HL-60 (cell line): ENCODE measurements around the gene ISG20.

Source experiments
- DNase-seq, 2 experiments: peaks; one replicate each; pipeline ENCODE4 v3.0.0-alpha.2; 2010 to 2020; ENCODE audit warnings: low read depth in 1 of 2, low spot score in 1 of 2
- H3K27ac ChIP-seq: fragments of 250-450 bp; sonication (Bioruptor Pico); replicated peaks from 2 replicates; pipeline ENCODE4 v1.5.1; 2020; ENCODE audit warnings: mild to moderate bottlenecking, moderate library complexity
- H3K27me3 ChIP-seq: fragments of 250-450 bp; sonication (Bioruptor Pico); 2 replicates; pipeline ENCODE4 v1.5.1; 2021; ENCODE audit warnings: mild to moderate bottlenecking, moderate library complexity; ENCODE audit not compliant: insufficient read depth, poor library complexity, severe bottlenecking
- H3K4me3 ChIP-seq: replicated peaks from 2 replicates; pipeline ENCODE4 v1.5.1; 2011; ENCODE audit warnings: mild to moderate bottlenecking, control low read depth, low read length; ENCODE audit not compliant: insufficient read depth
- GABPA ChIP-seq: IDR thresholded peaks from 2 replicates; pipeline ENCODE4 v1.6.1; 2012; ENCODE audit warnings: low read depth
- POLR2AphosphoS5 ChIP-seq: IDR thresholded peaks from 2 replicates; pipeline ENCODE4 v1.6.1; 2012; ENCODE audit warnings: low read depth
- SPI1 ChIP-seq: IDR thresholded peaks from 2 replicates; pipeline ENCODE4 v1.6.1; 2012; ENCODE audit warnings: low read depth, mild to moderate bottlenecking, borderline replicate concordance
- long read RNA-seq: library from polyadenylated mRNA; unstranded; transcript quantifications from one replicate; pipeline ENCODE4 v2.0.0, GENCODE V29; 2020
- TF ChIP-seq, protein P1 (sequence below): IDR thresholded peaks from one replicate; pipeline ENCODE4 v1.5.1; 2011; ENCODE audit warnings: low read length, control low read depth, inconsistent platforms; ENCODE audit not compliant: insufficient read depth
- TF ChIP-seq, protein P2 (sequence below): IDR thresholded peaks from 2 replicates; pipeline ENCODE4 v1.6.1; 2012; ENCODE audit warnings: low read depth; ENCODE audit not compliant: insufficient replicate concordance

The ISG20 gene
- long read RNA-seq: 0 reads

DNA sequence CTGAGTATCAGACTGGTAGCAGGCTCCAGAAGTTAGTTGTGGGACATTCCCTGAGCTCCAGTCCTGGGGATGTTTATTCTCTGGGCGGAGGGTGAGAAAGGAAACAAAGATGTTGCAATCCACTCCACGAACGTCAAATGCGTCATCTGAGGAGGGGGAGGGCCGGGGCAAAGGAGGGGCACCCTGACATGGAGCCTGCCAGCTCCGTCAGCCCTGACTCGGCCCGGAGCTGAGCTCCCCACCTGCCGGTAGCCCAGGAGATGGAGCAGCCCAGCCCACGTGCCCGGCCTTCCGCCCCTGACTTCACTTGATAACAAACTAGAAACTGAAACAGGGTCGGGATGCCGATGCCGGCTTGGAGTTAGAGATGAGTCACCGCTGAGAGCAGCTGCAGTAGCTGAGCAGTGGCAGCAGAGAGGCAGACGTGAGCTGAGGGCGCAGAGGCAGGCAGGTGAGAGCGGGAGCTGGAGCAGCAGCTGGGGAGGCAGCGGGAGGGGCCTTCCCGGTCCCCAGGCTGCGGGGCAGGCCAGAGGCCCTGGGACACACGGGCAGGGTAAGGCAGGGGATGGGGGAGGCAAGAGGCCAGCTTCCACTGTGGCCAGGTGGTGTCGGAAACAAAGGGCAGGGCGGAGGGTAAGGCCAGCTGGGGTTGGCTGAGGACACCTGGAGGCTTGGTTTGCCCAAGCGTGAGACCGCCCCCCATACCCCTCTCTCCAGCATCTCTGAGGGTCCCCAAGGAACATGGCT, at the start of gene ISG20:
TSS of gene ISG20 (plus strand) at position 391 of the 747 bp plus-strand sequence. CDS start at position 742, 351 bp downstream.
- peak within 1 kb of the TSS; percentile 17 for H3K27ac ChIP-seq
- H3K4me3 ChIP-seq: peak within 1 kb of the TSS; percentile 54
- no peaks in the 10 kb centered on the region for H3K27me3 ChIP-seq
- DNase-seq: peak; percentile 85 to 87
- TF ChIP-seq, protein P1, sequence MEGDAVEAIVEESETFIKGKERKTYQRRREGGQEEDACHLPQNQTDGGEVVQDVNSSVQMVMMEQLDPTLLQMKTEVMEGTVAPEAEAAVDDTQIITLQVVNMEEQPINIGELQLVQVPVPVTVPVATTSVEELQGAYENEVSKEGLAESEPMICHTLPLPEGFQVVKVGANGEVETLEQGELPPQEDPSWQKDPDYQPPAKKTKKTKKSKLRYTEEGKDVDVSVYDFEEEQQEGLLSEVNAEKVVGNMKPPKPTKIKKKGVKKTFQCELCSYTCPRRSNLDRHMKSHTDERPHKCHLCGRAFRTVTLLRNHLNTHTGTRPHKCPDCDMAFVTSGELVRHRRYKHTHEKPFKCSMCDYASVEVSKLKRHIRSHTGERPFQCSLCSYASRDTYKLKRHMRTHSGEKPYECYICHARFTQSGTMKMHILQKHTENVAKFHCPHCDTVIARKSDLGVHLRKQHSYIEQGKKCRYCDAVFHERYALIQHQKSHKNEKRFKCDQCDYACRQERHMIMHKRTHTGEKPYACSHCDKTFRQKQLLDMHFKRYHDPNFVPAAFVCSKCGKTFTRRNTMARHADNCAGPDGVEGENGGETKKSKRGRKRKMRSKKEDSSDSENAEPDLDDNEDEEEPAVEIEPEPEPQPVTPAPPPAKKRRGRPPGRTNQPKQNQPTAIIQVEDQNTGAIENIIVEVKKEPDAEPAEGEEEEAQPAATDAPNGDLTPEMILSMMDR: no peak
- TF ChIP-seq POLR2AphosphoS5 (peak; percentile 57), GABPA (no peak)
- TF ChIP-seq, protein P2, sequence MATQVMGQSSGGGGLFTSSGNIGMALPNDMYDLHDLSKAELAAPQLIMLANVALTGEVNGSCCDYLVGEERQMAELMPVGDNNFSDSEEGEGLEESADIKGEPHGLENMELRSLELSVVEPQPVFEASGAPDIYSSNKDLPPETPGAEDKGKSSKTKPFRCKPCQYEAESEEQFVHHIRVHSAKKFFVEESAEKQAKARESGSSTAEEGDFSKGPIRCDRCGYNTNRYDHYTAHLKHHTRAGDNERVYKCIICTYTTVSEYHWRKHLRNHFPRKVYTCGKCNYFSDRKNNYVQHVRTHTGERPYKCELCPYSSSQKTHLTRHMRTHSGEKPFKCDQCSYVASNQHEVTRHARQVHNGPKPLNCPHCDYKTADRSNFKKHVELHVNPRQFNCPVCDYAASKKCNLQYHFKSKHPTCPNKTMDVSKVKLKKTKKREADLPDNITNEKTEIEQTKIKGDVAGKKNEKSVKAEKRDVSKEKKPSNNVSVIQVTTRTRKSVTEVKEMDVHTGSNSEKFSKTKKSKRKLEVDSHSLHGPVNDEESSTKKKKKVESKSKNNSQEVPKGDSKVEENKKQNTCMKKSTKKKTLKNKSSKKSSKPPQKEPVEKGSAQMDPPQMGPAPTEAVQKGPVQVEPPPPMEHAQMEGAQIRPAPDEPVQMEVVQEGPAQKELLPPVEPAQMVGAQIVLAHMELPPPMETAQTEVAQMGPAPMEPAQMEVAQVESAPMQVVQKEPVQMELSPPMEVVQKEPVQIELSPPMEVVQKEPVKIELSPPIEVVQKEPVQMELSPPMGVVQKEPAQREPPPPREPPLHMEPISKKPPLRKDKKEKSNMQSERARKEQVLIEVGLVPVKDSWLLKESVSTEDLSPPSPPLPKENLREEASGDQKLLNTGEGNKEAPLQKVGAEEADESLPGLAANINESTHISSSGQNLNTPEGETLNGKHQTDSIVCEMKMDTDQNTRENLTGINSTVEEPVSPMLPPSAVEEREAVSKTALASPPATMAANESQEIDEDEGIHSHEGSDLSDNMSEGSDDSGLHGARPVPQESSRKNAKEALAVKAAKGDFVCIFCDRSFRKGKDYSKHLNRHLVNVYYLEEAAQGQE: no peak

DNA sequence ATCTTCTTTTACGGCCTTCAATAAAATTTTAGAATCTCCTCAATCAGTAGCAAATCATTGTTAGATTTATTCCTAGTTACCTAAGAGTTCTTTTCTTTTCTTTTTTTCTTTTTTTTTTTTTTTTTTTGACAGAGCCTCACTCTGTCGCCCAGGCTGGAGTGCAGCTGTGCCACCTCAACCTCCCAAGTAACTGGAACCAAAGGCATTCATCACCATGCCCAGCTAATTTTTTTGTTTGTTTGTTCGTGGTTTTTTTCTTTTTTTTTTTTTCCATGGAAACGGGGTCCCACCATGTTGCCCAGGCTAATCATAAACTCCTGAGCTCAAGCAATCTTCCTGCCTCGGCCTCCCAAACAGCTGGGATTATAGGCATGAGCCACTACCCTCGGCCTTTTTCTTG, 48.1 kb upstream of the ISG20 start:
- H3K27me3 ChIP-seq: peaks cover 8% of the 10 kb centered on the region
- H3K27ac ChIP-seq: no peak overlapping the region
- TF ChIP-seq GABPA: no peak
- no peak for TF ChIP-seq SPI1
- TF ChIP-seq, protein P2: no peak
- no peak for DNase-seq
- no peak overlapping the region for H3K4me3 ChIP-seq

DNA sequence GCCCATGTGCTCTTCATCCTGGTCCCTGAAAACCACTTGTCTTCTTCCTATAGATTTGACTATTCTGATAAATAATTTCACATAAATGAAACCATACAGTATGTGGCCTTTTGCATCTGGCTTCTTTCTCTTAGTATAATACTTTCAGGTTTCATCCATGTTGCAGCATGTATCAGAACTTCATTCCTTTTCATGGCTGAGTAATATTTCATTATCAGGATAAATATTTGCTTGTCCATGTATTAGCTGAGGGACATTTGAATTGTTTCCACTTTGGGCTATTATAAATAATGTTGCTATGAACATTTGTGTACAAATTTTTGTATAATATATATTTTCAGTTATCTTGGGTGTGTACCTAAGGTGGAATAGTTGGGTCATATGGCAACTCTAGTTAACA, 47.4 kb upstream of the ISG20 start:
- H3K27ac ChIP-seq: no peak overlapping the region
- H3K27me3 ChIP-seq: peaks cover 8% of the 10 kb centered on the region
- H3K4me3 ChIP-seq: no peak overlapping the region
- no peak for TF ChIP-seq GABPA
- no peak for TF ChIP-seq SPI1
- TF ChIP-seq, protein P1: no peak
- no peak for TF ChIP-seq POLR2AphosphoS5
- TF ChIP-seq, protein P2: no peak
- DNase-seq: no peak
